GM18907 (cell line): Measurements from ENCODE around the gene GORASP1.

ENCODE experiments used
- ATAC-seq: cut with Tn5 transposase; IDR thresholded peaks from one replicate; pipeline ENCODE4 v1.9.1; 2021; ENCODE audit warnings: mild to moderate bottlenecking, moderate library complexity; ENCODE audit not compliant: unreplicated experiment

GORASP1 gene

GRCh38 chr3:39126532-39127071, 19.2 kb upstream of the GORASP1 start:
- ATAC-seq = no peak

DNA sequence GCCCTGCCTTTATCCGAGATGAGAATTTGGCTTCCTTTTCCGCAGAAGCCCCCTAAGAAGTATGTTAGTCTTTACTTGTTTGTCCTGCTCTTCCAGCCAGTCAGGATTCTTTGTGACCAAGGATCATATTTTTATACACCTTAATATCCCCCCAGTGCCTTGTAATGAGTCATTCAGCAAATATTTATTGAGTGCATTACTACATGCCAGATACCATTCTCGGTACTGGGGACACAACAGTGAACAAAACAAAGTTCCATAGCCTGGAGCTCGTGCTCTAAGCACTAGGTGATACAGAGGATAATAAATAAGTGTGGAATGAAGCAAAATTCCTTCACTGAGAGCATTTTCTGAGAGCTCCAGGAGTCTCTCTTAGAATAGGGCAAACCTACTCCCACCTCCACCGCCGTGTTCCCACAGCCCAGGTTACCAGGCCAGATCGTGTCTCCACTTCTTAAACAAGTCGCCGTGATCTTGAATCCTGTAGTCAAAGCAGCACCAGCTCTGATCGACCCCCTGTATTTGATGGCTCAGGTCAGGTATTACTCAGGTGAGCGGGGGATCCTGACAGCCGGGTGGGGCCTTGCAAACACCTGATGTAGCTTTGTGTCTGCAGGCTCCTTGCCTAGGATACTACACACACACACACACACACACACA, 18.5 kb upstream of the GORASP1 start:
- ATAC-seq = no peak

GRCh38 chr3:39124876-39125840, 17.7 kb upstream of the GORASP1 start:
- no peak for ATAC-seq

DNA sequence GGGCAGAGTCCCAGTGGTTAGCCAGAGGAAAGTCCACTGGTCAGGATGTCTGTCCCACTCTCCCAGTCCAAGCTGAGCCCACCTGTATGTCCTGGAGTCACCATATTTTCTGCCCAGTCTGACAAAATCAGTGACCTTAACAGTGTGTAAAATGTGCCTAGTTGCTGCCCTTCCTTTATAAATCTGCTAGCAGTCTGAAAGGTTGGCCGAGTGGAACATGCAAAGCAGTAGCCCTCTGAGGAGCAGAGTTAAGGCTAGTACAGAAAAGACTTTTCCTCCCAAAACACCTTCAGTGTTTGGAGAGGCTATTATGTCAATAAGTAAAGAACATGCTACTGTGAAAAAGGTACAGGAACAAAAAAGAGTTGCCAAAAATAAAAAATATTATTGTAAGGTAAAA, 15.4 kb upstream of the GORASP1 start:
- peak; percentile 54 for ATAC-seq

DNA sequence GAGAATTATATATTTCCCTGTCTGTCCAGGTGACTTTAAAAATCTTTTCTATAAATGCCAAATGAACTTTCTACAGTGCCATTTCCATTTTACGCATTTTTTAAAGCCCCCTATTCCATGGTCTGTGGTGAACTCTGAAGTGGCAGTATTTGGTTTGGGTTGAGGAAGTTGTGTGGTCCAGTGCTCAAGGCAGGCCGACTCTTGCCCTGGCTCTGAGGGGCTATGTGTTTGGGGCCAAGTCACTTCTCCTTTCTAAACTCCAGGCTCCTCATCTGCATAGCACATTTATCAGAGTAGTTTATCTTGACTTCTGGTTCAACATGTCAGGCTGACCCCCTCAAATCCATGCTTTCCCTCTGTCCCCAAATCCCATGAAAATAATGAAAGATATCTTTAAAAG, 14.2 kb upstream of the GORASP1 start:
- ATAC-seq = no peak

- no peak for ATAC-seq
Measured at GRCh38 chr3:39118931-39119660, 11.7 kb upstream of the GORASP1 start.

DNA sequence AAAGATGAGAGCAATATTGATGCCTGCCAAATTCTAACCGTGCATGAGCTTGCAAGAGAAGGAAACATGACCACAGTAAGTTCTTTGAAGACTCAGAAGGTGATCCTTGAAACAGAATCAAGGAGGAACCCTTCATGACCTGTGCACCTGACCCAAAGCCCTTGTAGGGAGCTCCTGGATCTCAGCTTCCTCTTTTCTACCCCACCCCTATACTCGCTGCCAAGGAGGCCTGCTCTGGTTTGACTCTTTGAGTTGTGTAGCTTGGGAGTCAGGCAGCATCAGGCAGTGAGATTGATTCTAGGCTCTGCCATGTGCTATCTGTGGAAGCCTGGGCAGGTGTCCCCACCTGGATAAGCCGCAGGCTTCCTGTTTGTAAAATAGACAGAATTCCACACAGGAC, 10.7 kb upstream of the GORASP1 start:
- no peak for ATAC-seq

- ATAC-seq = no peak
Measured at GRCh38 chr3:39115870-39116269, 8.4 kb upstream of the GORASP1 start.

DNA sequence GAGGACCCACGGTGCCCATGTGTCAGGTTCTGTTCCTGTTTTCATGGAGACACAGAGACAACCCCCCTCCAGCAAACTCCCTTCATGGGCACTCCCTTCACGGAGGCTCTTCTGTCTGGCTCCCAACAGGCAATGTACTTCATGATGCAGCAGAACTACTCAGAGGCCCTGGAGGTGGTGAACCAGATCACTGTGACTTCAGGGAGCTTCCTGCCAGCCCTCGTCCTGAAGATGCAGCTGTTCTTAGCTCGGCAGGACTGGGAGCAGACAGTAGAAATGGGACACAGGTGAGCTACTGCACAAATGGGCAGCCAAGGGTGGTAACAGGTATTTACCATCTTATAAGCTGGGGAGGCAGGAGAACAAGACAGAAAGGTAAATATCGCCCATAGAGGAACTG, 7.0 kb upstream of the GORASP1 start:
- no peak for ATAC-seq

DNA sequence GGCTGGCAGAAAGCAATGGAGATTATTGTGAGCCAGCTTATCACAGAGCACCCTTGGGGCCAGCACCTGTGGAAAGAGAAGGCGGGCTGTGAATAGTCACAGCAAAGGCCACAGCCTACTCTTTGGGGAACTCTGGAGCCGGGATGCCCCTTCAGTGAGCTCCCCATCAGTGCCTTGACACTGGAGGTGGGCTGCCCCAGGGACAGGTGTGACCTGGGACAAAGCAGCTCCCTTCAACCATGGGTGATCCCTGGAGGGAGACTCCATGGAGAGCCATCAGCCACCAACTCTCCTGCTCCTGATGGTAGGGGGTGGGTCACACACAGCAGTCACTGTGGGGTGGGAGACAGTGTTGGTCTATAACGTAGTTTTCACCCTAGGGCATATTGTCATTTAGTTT, 5.9 kb upstream of the GORASP1 start:
- ATAC-seq = no peak

- ATAC-seq = no peak
Measured at GRCh38 chr3:39112535-39112934, 5.1 kb upstream of the GORASP1 start.

DNA sequence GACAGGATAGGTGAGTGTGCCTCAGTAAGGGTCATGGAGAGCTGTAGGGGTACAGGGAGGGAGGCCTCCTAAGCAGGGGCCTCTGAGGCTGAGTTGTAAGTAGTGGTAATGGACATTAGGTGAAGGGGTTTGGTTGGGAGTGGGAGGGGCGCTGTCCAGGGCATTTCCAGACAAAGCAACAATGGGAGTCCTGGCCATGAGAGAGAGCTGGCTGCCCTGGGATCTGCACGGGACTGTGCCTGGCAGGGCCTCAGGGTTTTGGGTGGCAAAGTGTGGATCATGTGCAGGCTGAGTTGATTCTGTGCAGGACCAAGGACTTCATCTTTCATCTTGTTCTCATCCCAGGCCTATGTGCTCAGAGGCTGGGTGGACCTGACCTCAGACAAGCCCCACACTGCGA, 4.7 kb upstream of the GORASP1 start:
- ATAC-seq = no peak

GRCh38 chr3:39110041-39110639, 2.7 kb upstream of the GORASP1 start:
- no peak for ATAC-seq

DNA sequence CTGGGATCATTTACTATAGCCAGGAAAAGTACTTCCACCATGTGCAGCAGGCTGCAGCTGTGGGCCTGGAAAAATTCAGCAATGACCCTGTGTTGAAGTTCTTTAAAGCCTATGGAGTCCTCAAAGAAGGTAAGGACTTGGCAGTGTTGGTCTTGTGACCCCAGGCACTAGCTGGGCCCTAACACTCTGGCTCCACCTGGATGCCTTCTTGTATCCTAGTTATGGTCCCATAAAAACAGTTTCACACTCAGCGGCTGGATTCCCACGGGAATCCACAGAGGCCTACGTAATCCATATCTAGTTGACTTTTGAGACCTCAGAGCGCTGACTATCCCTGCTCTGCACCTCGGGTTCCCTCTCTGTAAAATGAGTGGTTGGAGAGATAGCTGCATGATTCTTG, 1.7 kb upstream of the GORASP1 start:
- ATAC-seq = no peak

DNA sequence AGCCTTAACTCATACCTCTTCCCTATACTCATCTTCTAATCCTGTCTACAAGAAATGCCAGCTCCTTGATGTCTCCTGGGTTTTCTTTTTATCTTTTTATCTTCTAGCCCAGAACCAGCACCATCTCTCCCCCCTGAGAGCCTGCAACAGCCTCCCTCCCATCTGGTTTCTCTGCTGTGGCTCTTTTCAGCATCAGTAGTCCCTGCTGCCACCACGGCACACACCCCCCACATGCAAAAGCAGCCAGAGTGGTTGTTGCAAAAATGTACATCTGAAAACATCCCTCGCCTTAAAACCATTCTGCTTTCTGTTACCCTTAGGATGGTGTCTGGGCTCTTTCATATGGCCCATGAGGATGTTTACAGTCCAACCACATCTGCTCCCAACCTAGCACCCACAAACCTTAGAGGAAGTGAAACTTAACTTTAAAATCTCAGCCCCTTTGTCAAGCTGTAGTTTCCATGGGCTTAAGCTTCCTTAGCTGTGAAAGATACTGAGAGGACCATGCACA, 828 bp upstream of the GORASP1 start:
- ATAC-seq = peak; percentile 83

- ATAC-seq = peak; percentile 2
Measured at GRCh38 chr3:39106851-39107387, 508 bp downstream of the GORASP1 start.

GRCh38 chr3:39106281-39106811, 1.1 kb downstream of the GORASP1 start:
- no peak for ATAC-seq

- ATAC-seq = no peak
Measured at GRCh38 chr3:39105687-39106063, 1.8 kb downstream of the GORASP1 start.

- no peak for ATAC-seq
Measured at GRCh38 chr3:39104961-39105686, 2.3 kb downstream of the GORASP1 start.
